Stomach (tissue), 9 donors: ENCODE results near the gene ASCC2. TPM values are rescaled to one million over a fixed set of nuclear protein-coding genes. Genes with fewer than 3 reads are reported as not detected.

ENCODE experiments used
- DNase-seq, 2 donors: peaks; one replicate each; pipeline versions ENCODE4 v3.0.0 to v3.0.0-alpha.2; 2013 to 2019
- H3K27ac ChIP-seq, 5 donors: fragments of 200-600 bp in 4 of 5; sonication (generic) in 4 of 5; one replicate each; pipeline ENCODE4 v1.5.1; 2013 to 2019; ENCODE audit warnings: mild to moderate bottlenecking in 1 of 5, moderate library complexity in 1 of 5
- H3K27me3 ChIP-seq, 3 donors: fragments of 200-600 bp; sonication (generic); one replicate each; pipeline ENCODE4 v1.5.1; 2017 to 2019; ENCODE audit warnings: mixed run types in 1 of 3
- H3K36me3 ChIP-seq, 4 donors: fragments of 200-600 bp; sonication (generic); 1 replicate in 3 of 4; 2 replicates in 1 of 4; pipeline ENCODE4 v1.5.1; 2016 to 2019
- H3K4me1 ChIP-seq, 4 donors: fragments of 200-600 bp; sonication (generic); one replicate each; pipeline ENCODE4 v1.5.1; 2016 to 2019
- H3K4me3 ChIP-seq, 4 donors: fragments of 200-600 bp; sonication (generic) in 3 of 4; one replicate each; pipeline ENCODE4 v1.5.1; 2016 to 2019; ENCODE audit warnings: mild to moderate bottlenecking in 1 of 4
- H3K9me3 ChIP-seq, 4 donors: fragments of 200-600 bp; sonication (generic); one replicate each; pipeline ENCODE4 v1.5.1; 2016 to 2019
- CTCF ChIP-seq, 7 experiments: fragments of 450-650 bp in 4 of 7; fragments of 200-600 bp in 3 of 7; sonication (generic) in 3 of 7; IDR thresholded peaks; one replicate each; pipeline ENCODE4 v1.5.1; 2016 to 2019; ENCODE audit warnings: antibody characterized with exemption in 7 of 7, control low read depth in 2 of 7, mild to moderate bottlenecking in 1 of 7
- EP300 ChIP-seq: sonication (generic); formaldehyde crosslinking; IDR thresholded peaks from one replicate; pipeline ENCODE4 v1.6.1; 2017; ENCODE audit warnings: antibody characterized with exemption
- POLR2A ChIP-seq, 4 donors: fragments of 450-650 bp; IDR thresholded peaks; one replicate each; pipeline ENCODE4 v1.6.1; 2016; ENCODE audit warnings: antibody characterized with exemption in 4 of 4, control low read depth in 2 of 4, mild to moderate bottlenecking in 1 of 4, moderate library complexity in 1 of 4
- POLR2AphosphoS5 ChIP-seq, 3 donors: sonication (generic); formaldehyde crosslinking; IDR thresholded peaks; one replicate each; pipeline ENCODE4 v1.6.1; 2016; ENCODE audit warnings: antibody characterized with exemption in 3 of 3
- WGBS, 5 donors: extraction: QIAGEN DNeasy Blood & Tissue Kit in 3 of 5; methylation state at CpG; one replicate each; pipeline versions ENCODE4 v1.1.5 to v1.1.7; 2013 to 2018; 5-methylcytosine and 5-hydroxymethylcytosine counted together
- intact Hi-C: fragments of 100-400 bp; cut with DNase I; formaldehyde crosslinking; loops from one replicate; pipeline ENCODE4 v1.15.1; 2023; ENCODE audit warnings: low total_unique reads
- polyA plus RNA-seq, 3 donors: library from polyadenylated mRNA; stranded (reverse); fragments of 200-250 nt; gene quantifications; one replicate each; pipeline ENCODE4 v1.2.3, GENCODE V29; 2013
- small RNA-seq, 4 donors: library from RNA; depleted of rRNA; stranded (forward); fragments of <200 nt; gene quantifications; one replicate each; pipeline ENCODE3, GENCODE V24; 2016
- total RNA-seq, 5 donors: library from RNA; depleted of rRNA; stranded (reverse); fragments of >200 nt; gene quantifications; one replicate each; pipeline versions ENCODE4 v1.1.0 to v1.2.3, GENCODE V29; 2014 to 2016
- donor health status: healthy with polysubstance abuse.
- donor health status: Bipolar disorder and iron deficiency.
- donor health status: healthy.

Gene ASCC2
- total and polyA plus RNA-seq, 8 donors = 39.7 to 129 (median 67.3) TPM

GRCh38 chr22:29739346-29739875 lies 98.7 kb downstream of the ASCC2 start:
- Histone ChIP-seq H3K27ac (no peak overlapping the region), H3K4me3 (no peak overlapping the region), H3K36me3 (peaks cover 0 to 93% (median 80%) of the 10 kb centered on the region in 4 donors), H3K9me3 (no peaks in the 10 kb centered on the region), H3K4me1 (no peaks in the 10 kb centered on the region), H3K27me3 (no peaks in the 10 kb centered on the region)
- no peak for DNase-seq
- TF ChIP-seq CTCF (IDR thresholded peaks at IDR 0.05) = no peak
- TF ChIP-seq POLR2AphosphoS5 (IDR thresholded peaks at IDR 0.05) = no peak
- TF ChIP-seq EP300 = no peak
- TF ChIP-seq POLR2A (IDR thresholded peaks at IDR 0.05) = no peak
- intact Hi-C loops = no loop called here
- WGBS, 5 donors = 91 to 95% (median 94%) methylated on average over 10 to 17 of the region's 17 CpGs

Small RNA genes within 50 kb of the gene (small RNA-seq; reads per million reads assigned to genes)
- 0 reads per million in 4 donors for gene RF00019

Other genes with a start within 250 kb of the ASCC2 start
- gene NF2, start 234.6 kb downstream of the ASCC2 start, total RNA-seq = 10 to 100 TPM; 16.9 to 37.6 (median 20.3) TPM
- 1 to 10 TPM; 5.8 to 8.4 (median 8.3) TPM for gene NF2, start 234.6 kb downstream of the ASCC2 start, polyA plus RNA-seq
- not detected for gene CABP7, start 118.3 kb downstream of the ASCC2 start, total RNA-seq
- gene CABP7, start 118.3 kb downstream of the ASCC2 start, polyA plus RNA-seq = under 1 TPM in 2 of 3 donors, not detected in 1; 0.12 to 0.35 TPM
- 10 to 100 TPM in 2 of 5 donors, 1 to 10 TPM in 2, under 1 TPM in 1; 0.58 to 19.0 (median 5.3) TPM for gene ZMAT5, start 71.3 kb downstream of the ASCC2 start, total RNA-seq
- gene ZMAT5, start 71.3 kb downstream of the ASCC2 start, polyA plus RNA-seq = 10 to 100 TPM; 30.3 to 37.9 (median 37.7) TPM
- 100 to 1,000 TPM in 1 of 5 donors, 10 to 100 TPM in 3, 1 to 10 TPM in 1; 2.0 to 136 (median 49.6) TPM for gene UQCR10, start 70.9 kb downstream of the ASCC2 start, total RNA-seq
- gene UQCR10, start 70.9 kb downstream of the ASCC2 start, polyA plus RNA-seq = 100 to 1,000 TPM; 248 to 307 (median 293) TPM
- gene MTMR3, start 44.9 kb upstream of the ASCC2 start, total RNA-seq = 100 to 1,000 TPM in 1 of 5 donors, 10 to 100 TPM in 4; 39.8 to 120 (median 78.2) TPM
- 10 to 100 TPM in 2 of 3 donors, 1 to 10 TPM in 1; 7.3 to 13.3 (median 12.8) TPM for gene MTMR3, start 44.9 kb upstream of the ASCC2 start, polyA plus RNA-seq
- gene HORMAD2, start 242.2 kb upstream of the ASCC2 start, total RNA-seq = not detected
- gene HORMAD2, start 242.2 kb upstream of the ASCC2 start, polyA plus RNA-seq = not detected